CD4-positive, alpha-beta T cell treated with Interleukin-17A for 1 hour (primary cell): ENCODE measurements around the gene SRRM4.

Experiments used
- DNase-seq: peaks from one replicate; pipeline ENCODE4 v3.0.0-alpha.2; 2020

Gene SRRM4

GRCh38 chr12:119171691-119172425 is 190.5 kb downstream of the SRRM4 start:
- DNase-seq, result no peak

- no peak for DNase-seq
These were observed 193.7 kb downstream of the SRRM4 start for GRCh38 chr12:119175081-119175480.

GRCh38 chr12:119176267-119177055 is 195.1 kb downstream of the SRRM4 start:
- DNase-seq, result no peak

GRCh38 chr12:119177056-119177325 is 195.7 kb downstream of the SRRM4 start:
- no peak for DNase-seq

- no peak for DNase-seq
These were observed 196.5 kb downstream of the SRRM4 start for GRCh38 chr12:119177724-119178380.

GRCh38 chr12:119178544-119179334 is 197.4 kb downstream of the SRRM4 start, which contains the start of gene HSPB8:
HSPB8 (plus strand) TSS chr12:119178931; CDS start chr12:119179313, 382 bp downstream.
- no peak for DNase-seq

- DNase-seq, result no peak
These were observed 198.1 kb downstream of the SRRM4 start for GRCh38 chr12:119179335-119180021.

- no peak for DNase-seq
These were observed 199.2 kb downstream of the SRRM4 start for GRCh38 chr12:119180380-119181040.

GRCh38 chr12:119181202-119181601 is 199.9 kb downstream of the SRRM4 start:
- DNase-seq, result no peak

- no peak for DNase-seq
These were observed 200.6 kb downstream of the SRRM4 start for GRCh38 chr12:119181944-119182343.

- no peak for DNase-seq
These were observed 201.6 kb downstream of the SRRM4 start for GRCh38 chr12:119182701-119183493.

- no peak for DNase-seq
These were observed 202.8 kb downstream of the SRRM4 start for GRCh38 chr12:119183942-119184695.

- no peak for DNase-seq
These were observed 213.9 kb downstream of the SRRM4 start for GRCh38 chr12:119195256-119195655.

- no peak for DNase-seq
These were observed 217.1 kb downstream of the SRRM4 start for GRCh38 chr12:119198440-119198839.

GRCh38 chr12:119200601-119201000 is 219.3 kb downstream of the SRRM4 start:
- no peak for DNase-seq

GRCh38 chr12:119201789-119202543 is 220.6 kb downstream of the SRRM4 start:
- DNase-seq, result no peak

GRCh38 chr12:119202544-119202943 is 221.2 kb downstream of the SRRM4 start:
- DNase-seq, result no peak

- DNase-seq, result no peak
These were observed 222.8 kb downstream of the SRRM4 start for GRCh38 chr12:119204131-119204530.

- no peak for DNase-seq
These were observed 223.4 kb downstream of the SRRM4 start for GRCh38 chr12:119204671-119205285.
